RWPE2 (cell line): ENCODE measurements around the gene INAFM2.
A peak's percentile ranks its signal among the peaks of the same experiment; 100 is the strongest.

Source experiments
- ATAC-seq: fragments of 200-7000 bp; cut with Tn5 transposase; 3 replicates; pipeline ENCODE4 v1.9.1; 2021; ENCODE audit warnings: low read depth
- DNase-seq: peaks from one replicate; pipeline ENCODE4 v3.0.0-alpha.2; 2020; ENCODE audit warnings: low spot score
- H3K27ac ChIP-seq: fragments of 450-650 bp; 2 replicates; pipeline ENCODE4 v1.5.1; 2017; ENCODE audit warnings: mild to moderate bottlenecking; ENCODE audit not compliant: poor library complexity, severe bottlenecking
- H3K27me3 ChIP-seq: fragments of 250-450 bp; sonication (Bioruptor Pico); 2 replicates; pipeline ENCODE4 v1.5.1; 2021; ENCODE audit warnings: mild to moderate bottlenecking, moderate library complexity; ENCODE audit not compliant: insufficient read depth, poor library complexity, severe bottlenecking
- H3K36me3 ChIP-seq: fragments of 250-450 bp; sonication (Bioruptor Pico); 2 replicates; pipeline ENCODE4 v1.5.1; 2020; ENCODE audit warnings: low read depth, mild to moderate bottlenecking, moderate library complexity
- H3K4me1 ChIP-seq: fragments of 250-450 bp; sonication (Bioruptor Pico); 2 replicates; pipeline ENCODE4 v1.5.1; 2021; ENCODE audit warnings: mild to moderate bottlenecking, moderate library complexity; ENCODE audit not compliant: insufficient read depth, poor library complexity, severe bottlenecking
- H3K4me3 ChIP-seq: fragments of 250-450 bp; sonication (Bioruptor Pico); 2 replicates; pipeline ENCODE4 v1.5.1; 2021; ENCODE audit warnings: mild to moderate bottlenecking, moderate library complexity; ENCODE audit not compliant: severe bottlenecking
- H3K9me3 ChIP-seq: fragments of 250-450 bp; sonication (Bioruptor Pico); 2 replicates; pipeline ENCODE4 v1.5.1; 2021; ENCODE audit warnings: mild to moderate bottlenecking, moderate library complexity; ENCODE audit not compliant: severe bottlenecking
- TF ChIP-seq, protein P1 (sequence below): fragments of 450-650 bp; IDR thresholded peaks from one replicate; pipeline ENCODE4 v1.5.1; 2017; ENCODE audit warnings: mild to moderate bottlenecking, moderate library complexity; ENCODE audit not compliant: poor library complexity, severe bottlenecking

Gene INAFM2

DNA sequence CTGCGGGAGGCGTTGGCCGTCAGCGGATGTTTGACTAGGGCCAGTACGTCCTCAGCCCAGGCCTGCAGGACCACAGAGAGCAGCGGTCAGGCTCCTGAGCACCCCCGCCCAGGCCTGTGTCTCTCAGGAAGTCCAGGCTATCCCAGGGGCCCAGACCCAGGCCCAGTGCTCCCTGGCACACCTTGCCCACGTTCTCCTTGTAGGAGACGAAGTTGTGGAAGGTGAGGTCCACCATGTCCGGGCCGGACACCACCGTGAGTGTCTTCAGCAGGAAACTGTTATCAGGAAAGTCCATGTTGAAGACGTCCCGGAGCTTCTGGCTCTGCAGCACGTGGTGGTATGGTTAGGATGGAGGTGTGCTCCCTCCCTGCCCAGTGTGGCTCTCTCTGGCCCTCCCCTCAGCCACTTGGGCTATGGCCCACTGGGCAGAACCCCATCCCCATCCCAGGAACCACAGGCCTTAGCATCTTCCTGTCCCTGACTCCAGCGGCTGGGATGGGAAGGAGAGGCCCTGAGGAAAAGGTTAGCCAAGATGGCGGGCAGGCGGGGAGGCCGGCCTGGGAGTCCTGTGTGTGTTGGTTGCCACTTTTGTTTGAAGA is 21.1 kb upstream of the INAFM2 start:
- Histone ChIP-seq H3K4me1 (no peaks in the 10 kb centered on the region), H3K27ac (no peak overlapping the region), H3K4me3 (no peak overlapping the region), H3K36me3 (no peaks in the 10 kb centered on the region), H3K27me3 (no peaks in the 10 kb centered on the region), H3K9me3 (peaks cover 4% of the 10 kb centered on the region)
- DNase-seq: peak; percentile 73
- TF ChIP-seq, protein P1, sequence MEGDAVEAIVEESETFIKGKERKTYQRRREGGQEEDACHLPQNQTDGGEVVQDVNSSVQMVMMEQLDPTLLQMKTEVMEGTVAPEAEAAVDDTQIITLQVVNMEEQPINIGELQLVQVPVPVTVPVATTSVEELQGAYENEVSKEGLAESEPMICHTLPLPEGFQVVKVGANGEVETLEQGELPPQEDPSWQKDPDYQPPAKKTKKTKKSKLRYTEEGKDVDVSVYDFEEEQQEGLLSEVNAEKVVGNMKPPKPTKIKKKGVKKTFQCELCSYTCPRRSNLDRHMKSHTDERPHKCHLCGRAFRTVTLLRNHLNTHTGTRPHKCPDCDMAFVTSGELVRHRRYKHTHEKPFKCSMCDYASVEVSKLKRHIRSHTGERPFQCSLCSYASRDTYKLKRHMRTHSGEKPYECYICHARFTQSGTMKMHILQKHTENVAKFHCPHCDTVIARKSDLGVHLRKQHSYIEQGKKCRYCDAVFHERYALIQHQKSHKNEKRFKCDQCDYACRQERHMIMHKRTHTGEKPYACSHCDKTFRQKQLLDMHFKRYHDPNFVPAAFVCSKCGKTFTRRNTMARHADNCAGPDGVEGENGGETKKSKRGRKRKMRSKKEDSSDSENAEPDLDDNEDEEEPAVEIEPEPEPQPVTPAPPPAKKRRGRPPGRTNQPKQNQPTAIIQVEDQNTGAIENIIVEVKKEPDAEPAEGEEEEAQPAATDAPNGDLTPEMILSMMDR: no peak
- ATAC-seq: no peak

DNA sequence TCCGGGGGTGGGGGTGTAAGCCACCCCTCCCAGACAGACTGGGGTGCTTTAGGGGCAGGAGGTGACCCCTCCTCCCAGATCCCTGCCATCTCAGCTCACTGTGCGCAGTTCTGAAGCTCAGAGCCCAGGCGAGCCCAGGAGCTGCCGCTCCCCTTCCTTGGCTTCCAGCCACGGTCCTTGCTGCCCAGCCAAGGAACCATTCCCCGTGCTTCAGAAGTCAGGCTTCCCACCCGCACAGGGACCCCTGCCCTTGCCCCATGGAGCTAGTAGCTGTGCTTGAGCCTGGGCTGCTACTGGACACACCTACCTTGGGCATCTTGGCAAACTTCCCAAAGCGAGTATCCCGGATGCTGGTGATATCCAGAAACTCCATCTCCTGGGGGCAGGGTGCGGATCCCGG is 20.5 kb upstream of the INAFM2 start:
- H3K9me3 ChIP-seq: peaks cover 4% of the 10 kb centered on the region
- ATAC-seq: no peak

DNA sequence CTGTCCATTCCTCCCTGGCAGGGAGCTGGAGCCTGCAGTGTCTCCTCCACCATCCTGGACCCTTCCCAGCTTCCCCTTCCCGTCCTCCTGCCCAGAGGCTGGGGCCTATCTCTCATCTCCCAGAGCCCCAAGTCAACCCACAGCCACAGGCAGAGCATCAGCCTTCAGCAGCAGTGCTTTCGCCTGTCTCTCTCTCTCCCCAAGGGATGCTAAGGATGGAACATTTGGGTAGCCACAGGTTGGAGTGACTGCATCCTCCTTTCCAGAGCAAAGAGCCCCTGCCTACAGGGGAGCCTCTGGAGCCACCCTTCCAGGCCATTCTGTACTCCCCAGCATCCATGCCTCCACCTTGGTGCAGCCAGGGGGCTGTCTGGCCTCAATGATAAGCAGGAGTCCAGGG is 19.9 kb upstream of the INAFM2 start:
- DNase-seq (peak; percentile 54), ATAC-seq (no peak)
- Histone ChIP-seq H3K27me3 (no peaks in the 10 kb centered on the region), H3K36me3 (no peaks in the 10 kb centered on the region), H3K4me1 (no peaks in the 10 kb centered on the region), H3K27ac (no peak overlapping the region), H3K9me3 (peaks cover 4% of the 10 kb centered on the region), H3K4me3 (no peak overlapping the region)
- TF ChIP-seq, protein P1: no peak

More for the DNA sequence above, 20.5 kb upstream of the INAFM2 start:
- H3K27ac ChIP-seq: no peak overlapping the region
- H3K4me3 ChIP-seq: no peak overlapping the region
- no peaks in the 10 kb centered on the region for H3K36me3 ChIP-seq
- no peaks in the 10 kb centered on the region for H3K27me3 ChIP-seq
- no peaks in the 10 kb centered on the region for H3K4me1 ChIP-seq
- TF ChIP-seq, protein P1: no peak
- peak; percentile 67 for DNase-seq

- H3K27ac ChIP-seq: no peak overlapping the region
- no peaks in the 10 kb centered on the region for H3K4me1 ChIP-seq
- TF ChIP-seq, protein P1: no peak
- peak; percentile 46 for DNase-seq
- H3K27me3 ChIP-seq: no peaks in the 10 kb centered on the region
- no peaks in the 10 kb centered on the region for H3K9me3 ChIP-seq
- no peak overlapping the region for H3K4me3 ChIP-seq
- no peak for ATAC-seq
- no peaks in the 10 kb centered on the region for H3K36me3 ChIP-seq
These were observed 18.2 kb upstream of the INAFM2 start for GRCh38 chr15:40305281-40305680.

DNA sequence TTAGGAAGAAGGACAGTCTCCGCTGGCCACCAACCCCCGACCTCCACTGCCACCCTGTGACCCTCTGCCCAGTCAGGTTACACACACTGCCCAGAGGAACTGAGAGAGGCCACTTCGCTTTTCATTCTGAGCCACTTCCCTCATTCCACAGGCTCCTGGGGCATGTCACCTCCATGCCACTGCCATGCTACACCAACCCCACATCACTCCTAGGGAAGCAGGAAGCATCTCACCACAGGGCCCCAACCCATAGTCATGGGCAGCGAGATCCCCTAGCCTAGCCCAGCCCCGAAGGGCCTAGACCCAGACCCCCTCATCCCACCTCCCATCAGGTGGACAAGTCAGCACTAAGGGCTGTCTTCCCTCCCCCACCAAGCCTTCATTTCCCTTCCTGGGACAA is 17.1 kb upstream of the INAFM2 start:
- Histone ChIP-seq H3K4me3 (no peak overlapping the region), H3K9me3 (no peaks in the 10 kb centered on the region), H3K4me1 (no peaks in the 10 kb centered on the region), H3K27ac (no peak overlapping the region), H3K36me3 (no peaks in the 10 kb centered on the region), H3K27me3 (no peaks in the 10 kb centered on the region)
- DNase-seq (peak; percentile 54), ATAC-seq (no peak)
- TF ChIP-seq, protein P1: no peak
